ENCODE data around the gene ADSL.
A peak's percentile ranks its signal among the peaks of the same experiment; 100 is the strongest.

ADSL gene

GRCh38 chr22:40381461-40381860 lies 35.2 kb downstream of the ADSL start:
- Histone ChIP-seq H3K4me2 (ENCODE audit: low read depth, low read length) (no peak overlapping the region), H3K36me3 (replicated peaks; ENCODE audit: insufficient read depth, low read length) (no peaks in the 10 kb centered on the region), H3K79me2 (ENCODE audit: low read length) (peaks cover 41% of the 10 kb centered on the region), H3K27me3 (replicated peaks; ENCODE audit: insufficient read depth, low read length) (no peaks in the 10 kb centered on the region), H3K4me1 (ENCODE audit: low read length) (peaks cover 5% of the 10 kb centered on the region; the same call in 1 of the 2 replicates), H3K9me2 (replicated peaks; ENCODE audit: insufficient read depth, low read length) (no peaks in the 10 kb centered on the region), H2AFZ (ENCODE audit: low read length) (no peak overlapping the region), H3F3A (ENCODE audit: insufficient read depth, low read length) (peaks cover 11% of the 10 kb centered on the region; the same call in 1 of the 2 replicates), H3K27ac (ENCODE audit: low read length) (no peak overlapping the region), H4K20me1 (ENCODE audit: insufficient read depth, low read length) (no peaks in the 10 kb centered on the region), H3K9me3 (replicated peaks; ENCODE audit: insufficient read depth, low read length) (no peaks in the 10 kb centered on the region), H3K4me3 (ENCODE audit: low read length) (no peak overlapping the region), H3K9ac (ENCODE audit: low read length) (no peak overlapping the region)
- no peak for TF ChIP-seq CTCF (IDR thresholded peaks at IDR 0.05; ENCODE audit: low read length)
- DNase-seq = no peak

- H3K4me1 ChIP-seq (ENCODE audit: low read length) = peaks cover 5% of the 10 kb centered on the region; the same call in 1 of the 2 replicates
- H3K9me3 ChIP-seq (replicated peaks; ENCODE audit: insufficient read depth, low read length) = no peaks in the 10 kb centered on the region
- peaks cover 11% of the 10 kb centered on the region; the same call in 1 of the 2 replicates for H3F3A ChIP-seq (ENCODE audit: insufficient read depth, low read length)
- H3K9ac ChIP-seq (ENCODE audit: low read length) = no peak overlapping the region
- DNase-seq = no peak
- H2AFZ ChIP-seq (ENCODE audit: low read length) = no peak overlapping the region
- no peak overlapping the region for H3K4me3 ChIP-seq (ENCODE audit: low read length)
- H3K9me2 ChIP-seq (replicated peaks; ENCODE audit: insufficient read depth, low read length) = no peaks in the 10 kb centered on the region
- H3K79me2 ChIP-seq (ENCODE audit: low read length) = peaks cover 50% of the 10 kb centered on the region
- H3K36me3 ChIP-seq (replicated peaks; ENCODE audit: insufficient read depth, low read length) = no peaks in the 10 kb centered on the region
- TF ChIP-seq EZH2 (optimal IDR thresholded peaks at IDR 0.05; ENCODE audit: low read depth, low read length) = no peak
- no peak for TF ChIP-seq EZH2phosphoT487 (IDR thresholded peaks at IDR 0.05; ENCODE audit: low read length)
- no peak for TF ChIP-seq CTCF (IDR thresholded peaks at IDR 0.05; ENCODE audit: low read length)
- no peaks in the 10 kb centered on the region for H3K27me3 ChIP-seq (replicated peaks; ENCODE audit: insufficient read depth, low read length)
- H4K20me1 ChIP-seq (ENCODE audit: insufficient read depth, low read length) = no peaks in the 10 kb centered on the region
- no peak overlapping the region for H3K4me2 ChIP-seq (ENCODE audit: low read depth, low read length)
- no peak overlapping the region for H3K27ac ChIP-seq (ENCODE audit: low read length)
These were observed 37.6 kb downstream of the ADSL start for GRCh38 chr22:40383905-40384304.

DNA sequence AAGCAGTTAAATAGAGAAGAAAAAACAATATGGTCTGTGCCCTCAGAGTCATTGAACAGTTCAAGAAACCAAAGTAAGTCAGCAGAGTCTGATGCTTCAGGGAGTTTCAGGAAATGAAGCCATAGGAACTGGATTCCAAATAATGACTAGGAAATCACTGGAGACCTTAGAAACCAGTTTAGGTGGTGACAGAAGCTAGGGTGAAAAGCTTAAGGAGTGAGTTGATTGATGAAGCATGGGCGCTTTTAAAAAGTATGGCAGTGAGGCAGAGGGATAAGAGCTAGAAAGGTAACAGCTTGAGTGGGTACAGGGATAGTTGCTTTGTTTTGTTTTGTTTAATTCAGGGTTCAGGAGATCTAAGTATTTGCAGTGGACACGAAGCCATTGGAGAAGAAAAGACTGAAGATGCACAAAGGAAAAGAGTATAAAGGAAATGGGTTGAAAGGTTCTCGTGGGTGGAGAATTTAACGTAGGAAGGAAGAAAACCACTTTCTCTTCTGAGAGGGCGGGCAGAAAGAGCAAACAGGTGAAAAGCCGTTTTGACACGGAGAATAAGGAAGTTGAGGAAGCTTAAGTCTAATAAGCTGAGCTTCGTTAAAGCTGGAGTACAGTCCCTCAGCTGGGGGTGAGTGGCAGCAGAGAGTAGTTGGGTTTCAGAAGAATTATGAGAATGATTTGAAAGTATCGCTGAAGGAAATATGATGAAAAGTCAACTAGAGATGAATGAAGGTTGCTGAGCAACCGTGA lies 38.9 kb downstream of the ADSL start:
- no peaks in the 10 kb centered on the region for H3K9me3 ChIP-seq (replicated peaks; ENCODE audit: insufficient read depth, low read length)
- no peak overlapping the region for H2AFZ ChIP-seq (ENCODE audit: low read length)
- peaks cover 11% of the 10 kb centered on the region; the same call in 1 of the 2 replicates for H3F3A ChIP-seq (ENCODE audit: insufficient read depth, low read length)
- no peaks in the 10 kb centered on the region for H4K20me1 ChIP-seq (ENCODE audit: insufficient read depth, low read length)
- peak overlapping the region; percentile 48 for H3K4me2 ChIP-seq (ENCODE audit: low read depth, low read length)
- H3K79me2 ChIP-seq (ENCODE audit: low read length) = peaks cover 40% of the 10 kb centered on the region
- peak; percentile 50 for DNase-seq
- peaks cover 5% of the 10 kb centered on the region; the same call in 1 of the 2 replicates for H3K4me1 ChIP-seq (ENCODE audit: low read length)
- no peaks in the 10 kb centered on the region for H3K36me3 ChIP-seq (replicated peaks; ENCODE audit: insufficient read depth, low read length)
- TF ChIP-seq EZH2phosphoT487 (IDR thresholded peaks at IDR 0.05; ENCODE audit: low read length) (no peak), EZH2 (optimal IDR thresholded peaks at IDR 0.05; ENCODE audit: low read depth, low read length) (no peak), CTCF (IDR thresholded peaks at IDR 0.05; ENCODE audit: low read length) (no peak; the same call in 1 of the 2 replicates)
- H3K27ac ChIP-seq (ENCODE audit: low read length) = peak overlapping the region; percentile 17; the same call in 1 of the 2 replicates
- no peak overlapping the region for H3K9ac ChIP-seq (ENCODE audit: low read length)
- H3K4me3 ChIP-seq (ENCODE audit: low read length) = peak overlapping the region; percentile 26
- H3K27me3 ChIP-seq (replicated peaks; ENCODE audit: insufficient read depth, low read length) = no peaks in the 10 kb centered on the region
- no peaks in the 10 kb centered on the region for H3K9me2 ChIP-seq (replicated peaks; ENCODE audit: insufficient read depth, low read length)
